ENCODE data around the gene CYBA.

GRCh38 chr16:88634994-88635670, 15.7 kb downstream of the CYBA start:
- TF ChIP-seq CTCF (conservative IDR thresholded peaks at IDR 0.05; ENCODE audit: low read length) (no peak), EZH2phosphoT487 (IDR thresholded peaks at IDR 0.05; ENCODE audit: borderline replicate concordance, low read depth, low read length) (no peak)
